PC-3 (cell line): ENCODE measurements around the gene PIAS3. TPM values are rescaled to one million over a fixed set of nuclear protein-coding genes. Genes with fewer than 3 reads are reported as not detected.

Source experiments
- ATAC-seq: fragments of 200-7000 bp; cut with Tn5 transposase; 2 replicates; pipeline ENCODE4 v1.9.1; 2020; ENCODE audit warnings: mild to moderate bottlenecking, moderate library complexity
- BruUV-seq: library from RNA; stranded (reverse); fragments of 400-500 nt; replicated peaks from 2 replicates; lab custom pipeline; 2021; lab: Mats Ljungman, UMichigan
- CTCF ChIA-PET: fragments of 300-600 bp; sonication (Branson Sonifier 250); formaldehyde crosslinking; loops from one replicate; lab custom pipeline; 2022; ENCODE audit warnings: antibody characterized with exemption; lab: Charles Lee
- POLR2A ChIA-PET: fragments of 300-600 bp; sonication (Branson Sonifier 250); formaldehyde crosslinking; loops from one replicate; lab custom pipeline; 2022; ENCODE audit warnings: antibody characterized with exemption; ENCODE audit not compliant: unreplicated experiment; lab: Charles Lee
- DNase-seq: peaks from one replicate; pipeline ENCODE4 v3.0.0-alpha.2; 2015
- H2AFZ ChIP-seq: fragments of 300-600 bp; sonication (generic); 2 replicates; pipeline ENCODE4 v1.6.0; 2016; ENCODE audit warnings: antibody characterized with exemption, low read length
- H3F3A ChIP-seq: fragments of 300-600 bp; sonication (generic); one replicate; pipeline ENCODE4 v1.6.0; 2017; ENCODE audit warnings: antibody characterized with exemption, low read length, control low read depth, mild to moderate bottlenecking; ENCODE audit not compliant: unreplicated experiment
- H3K27ac ChIP-seq: fragments of 300-600 bp; sonication (generic); 2 replicates; pipeline ENCODE4 v1.5.1; 2016; ENCODE audit warnings: mild to moderate bottlenecking, low read length
- H3K27me3 ChIP-seq: fragments of 300-600 bp; sonication (generic); 2 replicates; pipeline ENCODE4 v1.6.1; 2016; ENCODE audit warnings: low read length, mixed read lengths
- H3K36me3 ChIP-seq: fragments of 300-600 bp; sonication (generic); 2 replicates; pipeline ENCODE4 v1.6.1; 2016; ENCODE audit warnings: low read depth, mixed run types, low read length, mixed read lengths
- H3K4me1 ChIP-seq: fragments of 300-600 bp; sonication (generic); 2 replicates; pipeline ENCODE4 v1.5.1; 2016; ENCODE audit warnings: low read length; ENCODE audit not compliant: insufficient read depth
- H3K4me2 ChIP-seq: fragments of 300-600 bp; sonication (generic); 2 replicates; pipeline ENCODE4 v1.6.0; 2016; ENCODE audit warnings: low read length
- H3K4me3 ChIP-seq: fragments of 300-600 bp; sonication (generic); 2 replicates; pipeline ENCODE4 v1.5.1; 2016; ENCODE audit warnings: mild to moderate bottlenecking, low read length, mixed read lengths
- H3K79me2 ChIP-seq: fragments of 300-600 bp; sonication (generic); 2 replicates; pipeline ENCODE4 v1.6.1; 2017; ENCODE audit warnings: low read length, mixed read lengths
- H3K9ac ChIP-seq: fragments of 300-600 bp; sonication (generic); 2 replicates; pipeline ENCODE4 v1.6.0; 2016; ENCODE audit warnings: mild to moderate bottlenecking, low read length
- H3K9me2 ChIP-seq: fragments of 300-600 bp; sonication (generic); replicated peaks from 2 replicates; pipeline ENCODE4 v1.6.1; 2016; ENCODE audit warnings: mixed run types, low read length, mixed read lengths
- H3K9me3 ChIP-seq: fragments of 300-600 bp; sonication (generic); 2 replicates; pipeline ENCODE4 v1.6.1; 2016; ENCODE audit warnings: low read length, mixed read lengths
- H4K20me1 ChIP-seq: fragments of 300-600 bp; sonication (generic); 2 replicates; pipeline ENCODE4 v1.6.1; 2016; ENCODE audit warnings: low read length, mixed read lengths
- EZH2 ChIP-seq: fragments of 300-600 bp; sonication (generic); IDR thresholded peaks from one replicate; pipeline ENCODE4 v1.6.1; 2017; ENCODE audit warnings: antibody characterized with exemption, mild to moderate bottlenecking, low read length; ENCODE audit not compliant: unreplicated experiment
- EZH2phosphoT487 ChIP-seq: fragments of 300-600 bp; sonication (generic); IDR thresholded peaks from 2 replicates; pipeline ENCODE4 v1.6.1; 2018; ENCODE audit warnings: mild to moderate bottlenecking, antibody characterized with exemption, low read length, borderline replicate concordance
- intact Hi-C: fragments of 100-400 bp; cut with micrococcal nuclease; formaldehyde crosslinking; loops from 2 replicates; pipeline ENCODE4 v1.9.0; 2023
- total RNA-seq: library from RNA; depleted of rRNA; stranded (reverse); fragments of >200 nt; gene quantifications from 2 replicates; pipeline ENCODE4 v1.2.3, GENCODE V29; 2014
- TF ChIP-seq, protein P1 (sequence below): fragments of 300-600 bp; sonication (generic); conservative IDR thresholded peaks from 2 replicates; pipeline ENCODE4 v1.5.1; 2017; ENCODE audit warnings: antibody characterized with exemption, low read depth, mild to moderate bottlenecking, low read length

PIAS3 gene
- total RNA-seq, 1 experiment from 2014 or later, result 25.2 TPM

GRCh38 chr1:145891587-145892485 is 33.0 kb upstream of the PIAS3 start:
- peaks cover 10% of the 10 kb centered on the region for H3F3A ChIP-seq
- BruUV-seq, result TSS peak; percentile 41
- peak; percentile 92 for ATAC-seq

DNA sequence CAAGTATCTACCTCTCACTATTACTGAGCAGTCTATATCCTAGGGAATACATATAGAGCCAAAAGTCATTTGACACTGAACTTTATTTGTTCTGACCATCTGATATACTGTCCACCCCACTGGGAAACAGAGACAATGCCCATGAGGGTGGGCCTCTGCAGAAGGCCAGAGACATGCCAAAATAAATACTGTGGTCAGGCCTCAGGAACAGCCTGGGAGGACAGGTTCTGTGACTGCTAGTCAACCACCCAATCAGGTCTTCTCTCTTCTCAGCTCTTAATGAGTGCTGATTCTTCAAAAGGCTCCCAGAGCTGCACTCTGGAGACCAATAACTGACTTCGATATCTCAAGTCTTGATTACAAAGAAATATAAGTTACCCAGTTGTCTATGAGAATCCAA is 32.3 kb upstream of the PIAS3 start:
- Histone ChIP-seq H3K9me3 (no peaks in the 10 kb centered on the region), H3K27ac (peak overlapping the region; percentile 95), H3K79me2 (no peaks in the 10 kb centered on the region), H3K4me1 (peaks cover 48% of the 10 kb centered on the region), H3K9me2 (no peaks in the 10 kb centered on the region), H3K4me3 (peak overlapping the region; percentile 50), H2AFZ (peak overlapping the region; percentile 48), H4K20me1 (no peaks in the 10 kb centered on the region), H3F3A (peaks cover 10% of the 10 kb centered on the region), H3K4me2 (peak overlapping the region; percentile 82), H3K27me3 (no peaks in the 10 kb centered on the region), H3K9ac (peak overlapping the region; percentile 75), H3K36me3 (no peaks in the 10 kb centered on the region)
- TF ChIP-seq, protein P1, sequence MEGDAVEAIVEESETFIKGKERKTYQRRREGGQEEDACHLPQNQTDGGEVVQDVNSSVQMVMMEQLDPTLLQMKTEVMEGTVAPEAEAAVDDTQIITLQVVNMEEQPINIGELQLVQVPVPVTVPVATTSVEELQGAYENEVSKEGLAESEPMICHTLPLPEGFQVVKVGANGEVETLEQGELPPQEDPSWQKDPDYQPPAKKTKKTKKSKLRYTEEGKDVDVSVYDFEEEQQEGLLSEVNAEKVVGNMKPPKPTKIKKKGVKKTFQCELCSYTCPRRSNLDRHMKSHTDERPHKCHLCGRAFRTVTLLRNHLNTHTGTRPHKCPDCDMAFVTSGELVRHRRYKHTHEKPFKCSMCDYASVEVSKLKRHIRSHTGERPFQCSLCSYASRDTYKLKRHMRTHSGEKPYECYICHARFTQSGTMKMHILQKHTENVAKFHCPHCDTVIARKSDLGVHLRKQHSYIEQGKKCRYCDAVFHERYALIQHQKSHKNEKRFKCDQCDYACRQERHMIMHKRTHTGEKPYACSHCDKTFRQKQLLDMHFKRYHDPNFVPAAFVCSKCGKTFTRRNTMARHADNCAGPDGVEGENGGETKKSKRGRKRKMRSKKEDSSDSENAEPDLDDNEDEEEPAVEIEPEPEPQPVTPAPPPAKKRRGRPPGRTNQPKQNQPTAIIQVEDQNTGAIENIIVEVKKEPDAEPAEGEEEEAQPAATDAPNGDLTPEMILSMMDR, result no peak
- no peak for TF ChIP-seq EZH2
- TF ChIP-seq EZH2phosphoT487, result no peak
- no TSS peak for BruUV-seq
- peak; percentile 96 for DNase-seq
- ChIA-PET CTCF (interaction anchor here (0.5 to 2.4 kb wide), 11 partner anchors 17 to 171 kb away, joined by 3 to 35 read pairs (median 6); partner anchors contain the start of genes ITGA10, LIX1L, NUDT17 and PIAS3), POLR2A (interaction anchor here (0.6 kb wide), 2 partner anchors 32 to 135 kb away, joined by 3 to 5 read pairs; no protein-coding TSS in a partner anchor)
- ATAC-seq, result peak; percentile 61
- intact Hi-C loops, result loop anchor here (1.0 kb wide), 2 partner anchors 46 to 73 kb away; partner anchors contain the start of genes ANKRD34A, NUDT17 and POLR3GL

More at GRCh38 chr1:145891587-145892485, 33.0 kb upstream of the PIAS3 start:
- Histone ChIP-seq H3K4me1 (peaks cover 44% of the 10 kb centered on the region), H2AFZ (peak overlapping the region; percentile 48), H4K20me1 (no peaks in the 10 kb centered on the region), H3K9me3 (no peaks in the 10 kb centered on the region), H3K79me2 (no peaks in the 10 kb centered on the region), H3K4me2 (peak overlapping the region; percentile 82), H3K4me3 (peak overlapping the region; percentile 50), H3K27me3 (no peaks in the 10 kb centered on the region), H3K36me3 (no peaks in the 10 kb centered on the region), H3K9me2 (no peaks in the 10 kb centered on the region), H3K9ac (peak overlapping the region; percentile 75), H3K27ac (peak overlapping the region; percentile 95)
- TF ChIP-seq, protein P1, result peak; percentile 100
- TF ChIP-seq EZH2phosphoT487 (no peak), EZH2 (no peak)
- DNase-seq, result peak; percentile 100
- intact Hi-C loops, result loop anchor here (1.0 kb wide), 7 partner anchors 18 to 121 kb away; partner anchors contain the start of genes ANKRD34A, ITGA10, LIX1L and NUDT17
- ChIA-PET CTCF (interaction anchor here (0.5 to 2.4 kb wide), 17 partner anchors 17 to 145 kb away, joined by 3 to 35 read pairs (median 6); partner anchors contain the start of genes ANKRD34A, ITGA10, LIX1L and NUDT17), POLR2A (interaction anchor here (0.6 to 1.5 kb wide), 6 partner anchors 16 to 36 kb away, joined by 3 to 6 read pairs (median 4); partner anchors contain the start of gene RBM8A)
